ENCODE measurements around the gene FZD2. TPM values are rescaled to one million over a fixed set of nuclear protein-coding genes. Genes with fewer than 3 reads are reported as not detected.
"Not testable (repeated sequence)": the region's sequence is repeated elsewhere in the genome, so short reads cannot be mapped to it uniquely, and the experiment has no call there.

The FZD2 gene
- total and polyA plus RNA-seq, 2 experiments from 2014 or later = 7.1 to 21.4 TPM

DNA sequence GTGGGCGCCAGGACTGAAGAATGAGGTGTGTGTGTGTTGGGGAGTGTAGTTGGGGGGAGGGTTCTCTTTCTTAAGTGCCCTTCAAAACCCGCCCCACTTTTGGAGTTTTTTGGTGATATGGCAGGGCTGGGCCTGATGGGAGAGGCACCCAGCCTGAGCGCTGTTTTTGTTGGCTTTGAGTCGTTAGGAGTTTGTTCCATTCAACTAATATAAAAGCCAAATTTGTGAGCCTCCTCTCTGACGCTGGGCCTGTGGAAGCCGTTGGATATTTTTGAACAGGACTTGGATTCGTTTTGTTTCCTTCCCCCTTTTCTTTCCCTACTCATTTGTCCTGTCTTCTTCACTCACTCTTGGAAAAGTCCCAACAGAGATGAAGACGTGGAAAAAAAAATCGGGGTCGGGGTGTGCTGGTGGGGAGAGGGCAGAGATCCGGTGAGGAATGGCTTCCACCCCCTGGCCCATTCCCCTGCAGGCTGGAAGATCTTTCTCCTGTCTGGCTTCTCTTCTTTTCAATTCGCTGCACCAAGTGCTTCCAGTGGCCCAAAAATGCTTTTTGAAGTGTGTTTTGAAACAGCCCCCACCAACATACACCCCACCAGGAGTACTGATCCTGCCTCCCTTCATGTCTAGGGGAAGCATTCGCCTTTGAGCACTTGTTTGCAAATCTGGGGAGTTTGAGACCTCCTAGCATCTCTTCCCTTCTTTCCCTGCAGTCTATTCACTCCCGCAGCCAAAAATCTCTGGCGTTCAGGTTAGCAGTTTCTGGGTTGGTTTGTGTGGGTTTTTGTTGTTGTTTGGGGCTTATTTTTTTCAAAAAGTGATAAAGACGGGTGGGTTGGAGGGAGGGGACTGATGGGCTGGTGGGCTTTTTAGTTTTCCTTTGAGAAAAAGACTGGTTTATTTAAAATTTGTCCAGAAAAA, 2.6 kb downstream of the FZD2 start:
- Histone ChIP-seq H3K9ac (peak overlapping the region; percentile 48), H3K79me2 (ENCODE audit: insufficient read depth) (peaks cover 29% of the 10 kb centered on the region), H3K9me2 (ENCODE audit: insufficient read depth) (no peaks in the 10 kb centered on the region), H3K27ac (no peak overlapping the region), H2AFZ (peak overlapping the region; percentile 50; the same call in 1 of the 2 replicates), H3F3A (ENCODE audit: insufficient read depth) (no peaks in the 10 kb centered on the region), H4K20me1 (ENCODE audit: insufficient read depth) (no peaks in the 10 kb centered on the region), H3K4me3 (peak overlapping the region; percentile 90), H3K4me2 (ENCODE audit: unreplicated experiment) (peak overlapping the region; percentile 77), H3K36me3 (ENCODE audit: low read depth) (no peaks in the 10 kb centered on the region), H3K27me3 (replicated peaks; ENCODE audit: insufficient read depth) (no peaks in the 10 kb centered on the region), H3K9me3 (ENCODE audit: low read depth) (no peaks in the 10 kb centered on the region), H3K4me1 (ENCODE audit: insufficient read depth) (peaks cover 24% of the 10 kb centered on the region)
- WGBS, 2 experiments (ENCODE audit: low coverage in 1 of 2, low lambda C conversion rate in 2 of 2, missing lambda C conversion rate in 2 of 2) = 46 to 48% methylated on average over 16 of the region's 16 CpGs
- TF ChIP-seq EZH2phosphoT487 (IDR thresholded peaks at IDR 0.05; ENCODE audit: insufficient read depth, low read depth) = no peak
- TF ChIP-seq EZH2 (IDR thresholded peaks at IDR 0.05; ENCODE audit: insufficient read depth, poor library complexity, severe bottlenecking) = no peak
- in situ Hi-C loops (cut with MboI) = no loop called here
- DNase-seq = peak; percentile 33

GRCh38 chr17:44561237-44561623, 3.9 kb downstream of the FZD2 start:
- Histone ChIP-seq H3K9me3 (ENCODE audit: low read depth) (no peaks in the 10 kb centered on the region), H2AFZ (no peak overlapping the region), H3K4me3 (0 out of 2 replicates have a peak overlapping the region, but pooled peaks have one; percentile 90), H3K4me1 (ENCODE audit: insufficient read depth) (peaks cover 19% of the 10 kb centered on the region; the same call in 1 of the 2 replicates), H3K79me2 (ENCODE audit: insufficient read depth) (peaks cover 29% of the 10 kb centered on the region), H4K20me1 (ENCODE audit: insufficient read depth) (no peaks in the 10 kb centered on the region), H3K27me3 (replicated peaks; ENCODE audit: insufficient read depth) (no peaks in the 10 kb centered on the region), H3K4me2 (ENCODE audit: unreplicated experiment) (peak overlapping the region; percentile 77), H3K9ac (no peak overlapping the region), H3F3A (ENCODE audit: insufficient read depth) (no peaks in the 10 kb centered on the region), H3K9me2 (ENCODE audit: insufficient read depth) (no peaks in the 10 kb centered on the region), H3K36me3 (ENCODE audit: low read depth) (no peaks in the 10 kb centered on the region), H3K27ac (no peak overlapping the region)
- no peak for DNase-seq
- in situ Hi-C loops (cut with MboI) = no loop called here
- 79 to 82% methylated on average over 3 of the region's 3 CpGs for WGBS, 2 experiments (ENCODE audit: low coverage in 1 of 2, low lambda C conversion rate in 2 of 2, missing lambda C conversion rate in 2 of 2)
- TF ChIP-seq EZH2phosphoT487 (IDR thresholded peaks at IDR 0.05; ENCODE audit: insufficient read depth, low read depth) = no peak
- TF ChIP-seq EZH2 (IDR thresholded peaks at IDR 0.05; ENCODE audit: insufficient read depth, poor library complexity, severe bottlenecking) = no peak

DNA sequence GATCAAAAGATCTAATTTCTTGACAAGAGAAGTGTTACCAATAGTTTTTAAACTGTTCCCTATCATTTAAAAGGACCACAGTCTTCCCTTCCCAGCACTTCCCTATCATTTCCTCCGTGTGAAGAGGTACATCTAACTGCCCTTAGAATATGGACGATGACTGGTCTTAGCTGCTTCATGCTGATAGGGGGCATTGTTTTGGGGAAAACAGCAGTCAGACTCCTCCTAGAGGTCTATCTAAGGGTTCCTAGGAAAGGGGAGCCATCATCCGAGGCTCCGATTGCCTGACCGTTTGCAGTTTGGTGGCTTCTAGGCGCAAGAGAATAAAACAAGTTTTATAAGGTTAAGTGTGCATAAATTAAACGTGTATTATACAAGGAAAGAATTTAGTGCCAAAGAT, 7.1 kb downstream of the FZD2 start:
- no peaks in the 10 kb centered on the region for H3F3A ChIP-seq (ENCODE audit: insufficient read depth)
- no peaks in the 10 kb centered on the region for H3K27me3 ChIP-seq (replicated peaks; ENCODE audit: insufficient read depth)
- H4K20me1 ChIP-seq (ENCODE audit: insufficient read depth) = no peaks in the 10 kb centered on the region
- peaks cover 19% of the 10 kb centered on the region; the same call in 1 of the 2 replicates for H3K4me1 ChIP-seq (ENCODE audit: insufficient read depth)
- 44 to 48% methylated on average over 7 of the region's 7 CpGs for WGBS, 2 experiments (ENCODE audit: low coverage in 1 of 2, low lambda C conversion rate in 2 of 2, missing lambda C conversion rate in 2 of 2)
- H3K4me2 ChIP-seq (ENCODE audit: unreplicated experiment) = no peak overlapping the region
- peaks cover 15% of the 10 kb centered on the region for H3K79me2 ChIP-seq (ENCODE audit: insufficient read depth)
- H3K27ac ChIP-seq = no peak overlapping the region
- DNase-seq = no peak
- no peaks in the 10 kb centered on the region for H3K9me2 ChIP-seq (ENCODE audit: insufficient read depth)
- H3K4me3 ChIP-seq = no peak overlapping the region
- H2AFZ ChIP-seq = no peak overlapping the region
- H3K36me3 ChIP-seq (ENCODE audit: low read depth) = no peaks in the 10 kb centered on the region
- TF ChIP-seq EZH2 (IDR thresholded peaks at IDR 0.05; ENCODE audit: insufficient read depth, poor library complexity, severe bottlenecking) (no peak), EZH2phosphoT487 (IDR thresholded peaks at IDR 0.05; ENCODE audit: insufficient read depth, low read depth) (no peak)
- in situ Hi-C loops (cut with MboI) = no loop called here
- no peak overlapping the region for H3K9ac ChIP-seq
- H3K9me3 ChIP-seq (ENCODE audit: low read depth) = no peaks in the 10 kb centered on the region

DNA sequence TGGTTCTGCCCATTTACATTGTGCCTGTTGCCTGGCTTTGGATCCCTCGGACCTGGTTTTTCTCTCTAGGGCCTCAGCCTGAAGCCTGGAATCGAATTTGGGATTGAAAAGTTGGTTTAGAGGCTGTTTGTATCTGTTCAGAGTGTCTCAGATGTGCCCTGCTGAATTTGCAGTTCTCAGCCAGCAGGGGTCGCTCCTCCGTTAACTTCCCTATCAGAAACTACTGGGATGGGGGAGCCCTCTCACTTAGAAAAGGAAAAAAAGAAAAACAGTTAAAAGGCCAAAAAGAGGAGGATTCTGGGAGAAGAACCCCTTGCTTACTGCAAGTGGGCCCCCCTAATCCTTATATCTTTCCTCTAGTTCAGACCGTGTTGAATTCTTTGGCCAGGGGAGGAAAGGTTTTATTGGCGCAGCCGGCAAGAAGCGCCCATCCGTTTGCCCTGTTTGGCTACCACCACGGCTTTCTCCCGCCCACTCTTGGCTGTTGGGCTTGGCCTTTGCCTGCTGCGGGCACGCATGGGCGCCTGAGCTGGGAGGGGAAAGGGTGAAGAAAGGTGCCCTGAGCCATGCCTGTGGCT, 8.7 kb downstream of the FZD2 start:
- Histone ChIP-seq H3F3A (ENCODE audit: insufficient read depth) (no peaks in the 10 kb centered on the region), H4K20me1 (ENCODE audit: insufficient read depth) (no peaks in the 10 kb centered on the region), H2AFZ (no peak overlapping the region), H3K4me1 (ENCODE audit: insufficient read depth) (0 out of 2 replicates have a peak, but pooled peaks cover 4% of the 10 kb centered on the region), H3K4me3 (no peak overlapping the region), H3K9ac (no peak overlapping the region), H3K27me3 (replicated peaks; ENCODE audit: insufficient read depth) (no peaks in the 10 kb centered on the region), H3K9me2 (ENCODE audit: insufficient read depth) (no peaks in the 10 kb centered on the region), H3K4me2 (ENCODE audit: unreplicated experiment) (no peak overlapping the region), H3K79me2 (ENCODE audit: insufficient read depth) (no peaks in the 10 kb centered on the region), H3K36me3 (ENCODE audit: low read depth) (no peaks in the 10 kb centered on the region), H3K9me3 (ENCODE audit: low read depth) (no peaks in the 10 kb centered on the region), H3K27ac (no peak overlapping the region)
- in situ Hi-C loops (cut with MboI) = no loop called here
- WGBS, 2 experiments (ENCODE audit: low coverage in 1 of 2, low lambda C conversion rate in 2 of 2, missing lambda C conversion rate in 2 of 2) = 71 to 73% methylated on average over 14 of the region's 14 CpGs
- no peak for DNase-seq
- no peak for TF ChIP-seq EZH2 (IDR thresholded peaks at IDR 0.05; ENCODE audit: insufficient read depth, poor library complexity, severe bottlenecking)
- no peak for TF ChIP-seq EZH2phosphoT487 (IDR thresholded peaks at IDR 0.05; ENCODE audit: insufficient read depth, low read depth)

- not testable (repeated sequence) for H3K4me1 ChIP-seq (ENCODE audit: insufficient read depth)
These were observed 11.1 kb downstream of the FZD2 start for GRCh38 chr17:44568311-44568944.

More at GRCh38 chr17:44568311-44568944, 11.1 kb downstream of the FZD2 start:
- H3F3A ChIP-seq (ENCODE audit: insufficient read depth); H3K79me2 ChIP-seq (ENCODE audit: insufficient read depth); H3K4me2 ChIP-seq (ENCODE audit: unreplicated experiment); DNase-seq; H4K20me1 ChIP-seq (ENCODE audit: insufficient read depth); H3K36me3 ChIP-seq (ENCODE audit: low read depth); H3K27me3 ChIP-seq (replicated peaks; ENCODE audit: insufficient read depth); H3K9me3 ChIP-seq (ENCODE audit: low read depth); H3K9me2 ChIP-seq (ENCODE audit: insufficient read depth); H3K9ac ChIP-seq; H3K4me3 ChIP-seq; H2AFZ ChIP-seq; in situ Hi-C loops (cut with MboI); H3K27ac ChIP-seq: not testable (repeated sequence)
- 83 to 85% methylated on average over 17 to 22 of the region's 23 CpGs for WGBS, 2 experiments (ENCODE audit: low coverage in 1 of 2, low lambda C conversion rate in 2 of 2, missing lambda C conversion rate in 2 of 2)
